ENCODE measurements around the gene LRP5. TPM values are rescaled to one million over a fixed set of nuclear protein-coding genes. Genes with fewer than 3 reads are reported as not detected.

The LRP5 gene
- total RNA-seq, 4 donors from 2014 or later = 45.8 to 75.5 (median 54.3) TPM

DNA sequence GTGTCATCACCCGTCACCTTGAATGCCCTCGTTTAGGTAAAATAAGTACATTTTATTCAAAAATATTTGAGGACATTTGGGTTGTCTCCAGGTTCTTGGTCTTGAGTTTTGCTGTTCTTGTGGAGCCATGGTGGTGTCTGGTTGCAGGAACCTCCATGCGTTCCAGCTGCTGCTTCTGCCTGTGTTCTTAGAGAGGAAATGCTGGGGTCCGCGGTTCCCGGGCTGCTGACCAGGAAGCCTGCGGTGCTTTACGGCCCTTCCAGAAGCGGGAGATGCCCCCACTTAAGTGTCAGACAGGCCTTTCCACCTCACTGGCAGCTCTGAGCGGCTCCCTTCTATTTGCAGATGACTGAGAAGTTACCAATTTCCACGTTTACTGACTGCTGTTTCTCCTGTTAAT, 66.8 kb downstream of the LRP5 start:
- H3K27ac ChIP-seq = peak overlapping the region in 2 of 3 donors; percentile 54 to 81
- intact Hi-C loops (cut with DNase I) = no loop called here

DNA sequence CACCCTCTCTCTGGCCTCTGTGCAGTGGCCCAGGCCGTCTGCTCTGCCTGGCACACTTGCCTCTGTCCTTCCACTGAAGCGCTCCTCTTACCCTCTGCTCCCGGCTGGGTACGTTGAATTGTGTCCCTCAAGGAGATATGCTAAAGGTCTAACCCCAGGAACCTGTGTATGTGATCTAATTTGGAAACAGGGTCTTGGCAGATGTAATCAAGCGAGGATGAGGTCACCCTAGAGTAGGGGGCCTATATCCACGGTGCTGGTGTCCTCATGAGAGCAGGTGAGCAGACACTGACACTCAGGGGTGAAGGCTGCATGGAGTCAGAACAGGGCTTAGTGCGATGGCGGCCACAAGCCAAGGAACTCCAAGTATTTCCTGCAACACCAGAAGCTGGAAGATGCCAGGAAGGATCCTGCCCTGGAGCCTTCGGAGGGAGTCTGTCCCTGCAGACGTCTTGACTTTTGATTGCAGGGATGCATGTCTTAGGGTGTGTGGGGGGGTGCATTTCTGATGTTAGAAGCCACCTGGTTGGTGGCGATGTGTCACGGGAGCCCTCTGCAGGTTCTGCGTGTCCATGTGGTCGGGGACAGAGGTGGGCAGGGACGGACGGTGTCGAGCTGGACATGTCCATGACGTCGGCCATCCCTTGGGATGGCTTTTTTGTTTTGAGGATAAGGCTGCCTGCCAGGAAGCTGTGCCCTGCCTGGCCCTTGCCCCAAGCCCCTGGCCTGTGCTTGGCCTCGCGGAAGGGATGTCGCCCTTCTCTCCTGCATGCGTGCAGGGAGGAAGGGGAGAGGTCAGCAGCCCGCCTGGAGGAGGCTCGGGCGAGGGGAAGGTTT, 68.6 kb downstream of the LRP5 start:
- WGBS, 2 donors = 66 to 71% methylated on average over 22 to 25 of the region's 26 CpGs
- H3K4me3 ChIP-seq (replicated peaks in 1 of 3) = no peak overlapping the region
- no peak for DNase-seq
- H3K27me3 ChIP-seq = no peaks in the 10 kb centered on the region
- H3K9me3 ChIP-seq = no peaks in the 10 kb centered on the region
- peak overlapping the region in 2 of 3 donors; percentile 54 to 81 for H3K27ac ChIP-seq
- peaks cover 31 to 54% of the 10 kb centered on the region in 2 donors for H3K4me1 ChIP-seq
- H3K36me3 ChIP-seq = peaks cover 0 to under 1% of the 10 kb centered on the region in 2 donors
- intact Hi-C loops (cut with DNase I) = loop anchor here (5.0 kb wide), 1 partner anchor 69 kb away; the partner anchor contains the start of gene LRP5
- no peak for TF ChIP-seq POLR2A (IDR thresholded peaks at IDR 0.05)
- TF ChIP-seq, protein P1, sequence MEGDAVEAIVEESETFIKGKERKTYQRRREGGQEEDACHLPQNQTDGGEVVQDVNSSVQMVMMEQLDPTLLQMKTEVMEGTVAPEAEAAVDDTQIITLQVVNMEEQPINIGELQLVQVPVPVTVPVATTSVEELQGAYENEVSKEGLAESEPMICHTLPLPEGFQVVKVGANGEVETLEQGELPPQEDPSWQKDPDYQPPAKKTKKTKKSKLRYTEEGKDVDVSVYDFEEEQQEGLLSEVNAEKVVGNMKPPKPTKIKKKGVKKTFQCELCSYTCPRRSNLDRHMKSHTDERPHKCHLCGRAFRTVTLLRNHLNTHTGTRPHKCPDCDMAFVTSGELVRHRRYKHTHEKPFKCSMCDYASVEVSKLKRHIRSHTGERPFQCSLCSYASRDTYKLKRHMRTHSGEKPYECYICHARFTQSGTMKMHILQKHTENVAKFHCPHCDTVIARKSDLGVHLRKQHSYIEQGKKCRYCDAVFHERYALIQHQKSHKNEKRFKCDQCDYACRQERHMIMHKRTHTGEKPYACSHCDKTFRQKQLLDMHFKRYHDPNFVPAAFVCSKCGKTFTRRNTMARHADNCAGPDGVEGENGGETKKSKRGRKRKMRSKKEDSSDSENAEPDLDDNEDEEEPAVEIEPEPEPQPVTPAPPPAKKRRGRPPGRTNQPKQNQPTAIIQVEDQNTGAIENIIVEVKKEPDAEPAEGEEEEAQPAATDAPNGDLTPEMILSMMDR (IDR thresholded peaks at IDR 0.05) = no peak

More for the DNA sequence above, 66.8 kb downstream of the LRP5 start:
- Histone ChIP-seq H3K4me3 (replicated peaks in 1 of 3) (no peak overlapping the region), H3K9me3 (no peaks in the 10 kb centered on the region), H3K27me3 (no peaks in the 10 kb centered on the region), H3K4me1 (peaks cover 46 to 69% of the 10 kb centered on the region in 2 donors), H3K36me3 (no peaks in the 10 kb centered on the region)
- no peak for TF ChIP-seq POLR2A (IDR thresholded peaks at IDR 0.05)
- TF ChIP-seq, protein P1 (IDR thresholded peaks at IDR 0.05) = no peak
- WGBS, 2 donors = 54 to 74% methylated on average over 11 of the region's 11 CpGs
- no peak for DNase-seq

DNA sequence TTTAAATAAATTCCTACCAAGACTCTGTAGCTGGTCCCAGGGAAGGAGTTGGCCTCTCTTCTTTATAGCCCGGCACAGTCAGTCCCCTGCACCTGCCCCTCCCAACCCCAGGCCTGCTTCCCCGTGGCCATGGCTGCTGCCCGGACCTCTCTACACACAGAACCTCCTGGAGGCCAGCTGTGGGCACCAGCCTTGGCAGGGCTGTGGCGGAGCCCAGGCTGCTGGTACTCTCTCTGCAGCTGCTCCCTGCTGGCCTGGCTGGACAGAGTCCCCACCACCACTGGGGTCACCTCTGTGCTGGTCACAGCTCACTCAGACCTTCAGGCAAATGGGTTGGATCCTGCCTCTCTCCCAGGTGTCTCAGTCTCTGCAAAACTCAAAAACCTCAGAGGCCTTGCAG, 69.3 kb downstream of the LRP5 start:
- H3K9me3 ChIP-seq = no peaks in the 10 kb centered on the region
- intact Hi-C loops (cut with DNase I) = loop anchor here (5.0 kb wide), 1 partner anchor 69 kb away; the partner anchor contains the start of gene LRP5
- TF ChIP-seq, protein P1 (IDR thresholded peaks at IDR 0.05) = no peak
- TF ChIP-seq POLR2A (IDR thresholded peaks at IDR 0.05) = no peak
- WGBS, 2 donors = 72 to 82% methylated on average over 4 of the region's 4 CpGs
- no peak overlapping the region for H3K4me3 ChIP-seq (replicated peaks in 1 of 3)
- DNase-seq = no peak
- H3K4me1 ChIP-seq = peaks cover 31 to 54% of the 10 kb centered on the region in 2 donors
- no peaks in the 10 kb centered on the region for H3K27me3 ChIP-seq
- peak overlapping the region in 2 of 3 donors; percentile 10 to 81 for H3K27ac ChIP-seq
- H3K36me3 ChIP-seq = peaks cover 6 to 8% of the 10 kb centered on the region in 2 donors

DNA sequence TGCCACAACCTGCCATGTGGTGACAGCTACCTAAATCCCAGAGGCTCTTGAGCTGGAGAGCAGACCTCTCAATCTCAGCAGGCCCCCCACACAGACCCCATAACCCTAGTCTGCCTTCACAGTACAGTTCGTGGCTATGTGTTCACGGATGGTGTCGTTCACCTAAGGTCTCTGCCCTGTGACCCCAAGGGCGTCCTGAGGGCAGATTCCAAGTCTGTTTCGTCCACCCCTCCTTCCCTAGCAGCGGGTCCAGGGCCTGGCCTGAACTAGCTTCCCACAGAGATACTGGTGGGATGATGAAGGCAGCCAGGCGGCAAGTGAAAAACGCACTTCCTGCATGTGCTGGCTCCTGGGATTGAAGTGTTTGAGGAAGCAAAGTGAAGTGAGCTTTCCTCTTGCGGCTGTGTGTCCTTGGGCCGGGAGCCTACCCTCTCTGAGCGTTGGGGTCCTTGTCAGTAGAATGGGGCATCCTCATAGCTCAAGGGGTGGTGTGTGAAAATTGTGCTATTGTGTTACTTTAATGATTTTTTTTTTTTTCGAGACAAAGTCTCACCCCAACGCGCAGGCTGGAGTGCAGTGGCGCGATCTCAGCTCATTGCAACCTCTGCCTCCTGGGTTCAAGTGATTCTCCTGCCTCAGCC, 70.1 kb downstream of the LRP5 start:
- intact Hi-C loops (cut with DNase I) = loop anchor here (5.0 kb wide), 1 partner anchor 70 kb away; the partner anchor contains the start of gene LRP5
- TF ChIP-seq, protein P1 (IDR thresholded peaks at IDR 0.05) = no peak
- no peak for TF ChIP-seq POLR2A (IDR thresholded peaks at IDR 0.05)
- H3K27me3 ChIP-seq = no peaks in the 10 kb centered on the region
- no peak for DNase-seq
- WGBS, 2 donors = 92% methylated on average over 15 to 16 of the region's 16 CpGs
- peaks cover 7 to 10% of the 10 kb centered on the region in 2 donors for H3K36me3 ChIP-seq
- peaks cover 25 to 47% of the 10 kb centered on the region in 2 donors for H3K4me1 ChIP-seq
- H3K4me3 ChIP-seq (replicated peaks in 1 of 3) = no peak overlapping the region
- peak overlapping the region in 1 of 3 donors; percentile 81 for H3K27ac ChIP-seq
- H3K9me3 ChIP-seq = no peaks in the 10 kb centered on the region

All from thyroid gland (tissue), 4 donors.